ENCODE data around the gene SIK3.

Gene SIK3

DNA sequence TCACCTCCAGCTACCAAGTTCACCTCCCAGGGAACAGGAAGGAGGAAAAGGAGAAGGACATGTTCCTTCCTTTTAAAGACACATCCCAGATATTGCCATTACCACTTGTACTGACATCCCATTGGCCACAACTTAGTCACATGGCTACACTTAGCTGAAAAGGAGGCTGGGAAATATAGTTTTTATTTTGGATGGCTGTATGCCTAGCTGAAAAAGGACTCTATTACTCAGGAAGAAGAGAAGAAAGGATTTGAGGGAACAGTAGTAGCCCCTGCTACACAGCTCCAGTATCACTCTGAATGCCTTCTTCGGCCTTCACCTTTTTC, 304.5 kb downstream of the SIK3 start:
- TF ChIP-seq, protein P1, sequence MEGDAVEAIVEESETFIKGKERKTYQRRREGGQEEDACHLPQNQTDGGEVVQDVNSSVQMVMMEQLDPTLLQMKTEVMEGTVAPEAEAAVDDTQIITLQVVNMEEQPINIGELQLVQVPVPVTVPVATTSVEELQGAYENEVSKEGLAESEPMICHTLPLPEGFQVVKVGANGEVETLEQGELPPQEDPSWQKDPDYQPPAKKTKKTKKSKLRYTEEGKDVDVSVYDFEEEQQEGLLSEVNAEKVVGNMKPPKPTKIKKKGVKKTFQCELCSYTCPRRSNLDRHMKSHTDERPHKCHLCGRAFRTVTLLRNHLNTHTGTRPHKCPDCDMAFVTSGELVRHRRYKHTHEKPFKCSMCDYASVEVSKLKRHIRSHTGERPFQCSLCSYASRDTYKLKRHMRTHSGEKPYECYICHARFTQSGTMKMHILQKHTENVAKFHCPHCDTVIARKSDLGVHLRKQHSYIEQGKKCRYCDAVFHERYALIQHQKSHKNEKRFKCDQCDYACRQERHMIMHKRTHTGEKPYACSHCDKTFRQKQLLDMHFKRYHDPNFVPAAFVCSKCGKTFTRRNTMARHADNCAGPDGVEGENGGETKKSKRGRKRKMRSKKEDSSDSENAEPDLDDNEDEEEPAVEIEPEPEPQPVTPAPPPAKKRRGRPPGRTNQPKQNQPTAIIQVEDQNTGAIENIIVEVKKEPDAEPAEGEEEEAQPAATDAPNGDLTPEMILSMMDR (IDR thresholded peaks at IDR 0.05; ENCODE audit: low read depth, low read length): no peak
- no peak overlapping the region for H3K4me3 ChIP-seq (ENCODE audit: low read depth, low read length)

Data from WI38 (cell line).